ENCODE results near the gene SCAF1. TPM values are rescaled to one million over a fixed set of nuclear protein-coding genes. Genes with fewer than 3 reads are reported as not detected.

SCAF1 gene
- total and polyA plus RNA-seq, 9 of the 15 experiments (the other 6 are each of a cell fraction or from before 2014, with no cell fraction given), result 0.20 to 79.0 (median 4.9) TPM

GRCh38 chr19:49672131-49672919 lies 30.3 kb downstream of the SCAF1 start (continued):
- TF ChIP-seq CBX8 (IDR thresholded peaks at IDR 0.05; ENCODE audit: borderline replicate concordance, extremely low read depth, low read depth, low read length, poor library complexity, severe bottlenecking) (no peak), CREB3 (tag; conservative IDR thresholded peaks at IDR 0.05; ENCODE audit: low read depth) (no peak), RBM17 (IDR thresholded peaks at IDR 0.05; ENCODE audit: borderline replicate concordance, low read depth, low read length) (no peak), IRF1 (CRISPR knock-in tag; IDR thresholded peaks at IDR 0.05; ENCODE audit: borderline replicate concordance) (no peak), ZNF408 (CRISPR knock-in tag; IDR thresholded peaks at IDR 0.05; ENCODE audit: low read depth) (no peak), NELFE (IDR thresholded peaks at IDR 0.05; ENCODE audit: insufficient read depth, insufficient read length) (no peak), YBX1 (IDR thresholded peaks at IDR 0.05) (no peak), CGGBP1 (CRISPR knock-in tag; IDR thresholded peaks at IDR 0.05) (no peak), ESRRA (IDR thresholded peaks at IDR 0.05; ENCODE audit: borderline replicate concordance, low read depth) (peak; percentile 53; the same call in 1 of the 2 replicates), CTCF (IDR thresholded peaks at IDR 0.05 in 2 of 3, conservative IDR thresholded peaks at IDR 0.05 in 1 of 3; ENCODE audit: insufficient read depth in 2 of 3, low read depth in 1 of 3, low read length in 3 of 3) (peak; percentile 85 to 97 (median 86)), FOXK2 (conservative IDR thresholded peaks at IDR 0.05 in 1 of 2, IDR thresholded peaks at IDR 0.05 in 1 of 2; ENCODE audit: low read depth in 2 of 2) (peak in 1 of 2 experiments; percentile 62; a peak in 1 of 4 replicates), BACH1 (tag; IDR thresholded peaks at IDR 0.05) (no peak), FOXA1 (IDR thresholded peaks at IDR 0.05; ENCODE audit: borderline replicate concordance) (no peak), CTCFL (IDR thresholded peaks at IDR 0.05; ENCODE audit: borderline replicate concordance, insufficient read depth, low read depth, low read length, poor library complexity, severe bottlenecking) (peak; percentile 84), ELK3 (CRISPR knock-in tag; IDR thresholded peaks at IDR 0.05) (no peak), KAT7 (CRISPR knock-in tag; IDR thresholded peaks at IDR 0.05; ENCODE audit: borderline replicate concordance) (no peak), ZEB2 (IDR thresholded peaks at IDR 0.05) (peak; percentile 69; the same call in 1 of the 2 replicates), ETV5 (CRISPR knock-in tag; IDR thresholded peaks at IDR 0.05; ENCODE audit: low read depth) (peak; percentile 56; the same call in 1 of the 2 replicates), MAFF (IDR thresholded peaks at IDR 0.05; ENCODE audit: low read length) (no peak)

All from K562 (cell line).